ENCODE measurements around the gene CRTC3. TPM values are rescaled to one million over a fixed set of nuclear protein-coding genes. Genes with fewer than 3 reads are reported as not detected.

Gene CRTC3
- total and polyA plus RNA-seq, 4 donors = 5.1 to 16.8 (median 7.6) TPM

GRCh38 chr15:90481023-90481422 lies 48.7 kb upstream of the CRTC3 start (continued):
- TF ChIP-seq CTCF (IDR thresholded peaks at IDR 0.05; ENCODE audit: low read depth, low read length, missing input control) = no peak

- peaks cover 0 to 9% (median under 1%) of the 10 kb centered on the region in 4 donors for H3K4me1 ChIP-seq (ENCODE audit: control insufficient read depth in 4 of 4, insufficient read depth in 4 of 4, low read length in 3 of 4)
- no peak overlapping the region for H3K9ac ChIP-seq (ENCODE audit: low read depth in 1 of 2, low read length in 2 of 2)
- TF ChIP-seq EGR1 (IDR thresholded peaks at IDR 0.05; ENCODE audit: low read depth in 2 of 2) (no peak), TAF1 (conservative IDR thresholded peaks at IDR 0.05) (no peak), FOXA1 (IDR thresholded peaks at IDR 0.05) (no peak), RAD21 (IDR thresholded peaks at IDR 0.05) (peak; percentile 94 to 95), GABPA (IDR thresholded peaks at IDR 0.05 in 1 of 2, conservative IDR thresholded peaks at IDR 0.05 in 1 of 2) (no peak), SP1 (IDR thresholded peaks at IDR 0.05) (no peak), CTCF (IDR thresholded peaks at IDR 0.05; ENCODE audit: low read depth, low read length, missing input control) (peak; percentile 81), HNF4A (conservative IDR thresholded peaks at IDR 0.05) (no peak), ZBTB33 (IDR thresholded peaks at IDR 0.05) (no peak), YY1 (IDR thresholded peaks at IDR 0.05) (no peak), HNF4G (IDR thresholded peaks at IDR 0.05) (no peak)
- no peak overlapping the region for H3K4me3 ChIP-seq (ENCODE audit: low read depth in 1 of 3, low read length in 3 of 3)
- H3K27me3 ChIP-seq (ENCODE audit: control insufficient read depth in 4 of 4, insufficient read depth in 4 of 4, low read length in 3 of 4) = no peaks in the 10 kb centered on the region
- no peak overlapping the region for H3K27ac ChIP-seq (ENCODE audit: low read depth in 1 of 2, low read length in 2 of 2)
- H3K9me3 ChIP-seq (ENCODE audit: control insufficient read depth in 4 of 4, low read length in 3 of 4) = no peaks in the 10 kb centered on the region
- H3K36me3 ChIP-seq (ENCODE audit: control insufficient read depth in 4 of 4, insufficient read depth in 3 of 4, low read depth in 1 of 4, low read length in 3 of 4) = peaks cover 3 to 16% (median 10%) of the 10 kb centered on the region in 4 donors
- peak; percentile 43 for DNase-seq (ENCODE audit: low spot score)
- WGBS = 54% methylated on average over 7 of the region's 7 CpGs
Measured at GRCh38 chr15:90482124-90483011, 47.4 kb upstream of the CRTC3 start.

GRCh38 chr15:90483012-90483307 lies 46.8 kb upstream of the CRTC3 start:
- Histone ChIP-seq H3K4me3 (ENCODE audit: low read depth in 1 of 3, low read length in 3 of 3) (no peak overlapping the region), H3K9me3 (ENCODE audit: control insufficient read depth in 4 of 4, low read length in 3 of 4) (no peaks in the 10 kb centered on the region), H3K27me3 (ENCODE audit: control insufficient read depth in 4 of 4, insufficient read depth in 4 of 4, low read length in 3 of 4) (no peaks in the 10 kb centered on the region), H3K9ac (ENCODE audit: low read depth in 1 of 2, low read length in 2 of 2) (no peak overlapping the region), H3K27ac (ENCODE audit: low read depth in 1 of 2, low read length in 2 of 2) (no peak overlapping the region), H3K36me3 (ENCODE audit: control insufficient read depth in 4 of 4, insufficient read depth in 3 of 4, low read depth in 1 of 4, low read length in 3 of 4) (peaks cover 3 to 20% (median 11%) of the 10 kb centered on the region in 4 donors), H3K4me1 (ENCODE audit: control insufficient read depth in 4 of 4, insufficient read depth in 4 of 4, low read length in 3 of 4) (peaks cover 0 to 9% (median under 1%) of the 10 kb centered on the region in 4 donors)
- 94% methylated on average over 1 of the region's 1 CpG for WGBS
- no peak for DNase-seq (ENCODE audit: low spot score)
- no peak for TF ChIP-seq YY1 (IDR thresholded peaks at IDR 0.05)
- no peak for TF ChIP-seq ATF3 (IDR thresholded peaks at IDR 0.05)
- no peak for TF ChIP-seq RXRA (IDR thresholded peaks at IDR 0.05)
- no peak for TF ChIP-seq EGR1 (IDR thresholded peaks at IDR 0.05; ENCODE audit: low read depth in 2 of 2)
- TF ChIP-seq RAD21 (IDR thresholded peaks at IDR 0.05) = no peak
- no peak for TF ChIP-seq NR2F2 (IDR thresholded peaks at IDR 0.05)
- TF ChIP-seq FOXA2 (IDR thresholded peaks at IDR 0.05) = no peak
- no peak for TF ChIP-seq GABPA (IDR thresholded peaks at IDR 0.05 in 1 of 2, conservative IDR thresholded peaks at IDR 0.05 in 1 of 2)
- no peak for TF ChIP-seq JUND (IDR thresholded peaks at IDR 0.05)
- no peak for TF ChIP-seq HNF4A (conservative IDR thresholded peaks at IDR 0.05)
- no peak for TF ChIP-seq CTCF (IDR thresholded peaks at IDR 0.05; ENCODE audit: low read depth, low read length, missing input control)
